Measurements from ENCODE around the gene PIGU.
"Not testable (repeated sequence)": the region's sequence is repeated elsewhere in the genome, so short reads cannot be mapped to it uniquely, and the experiment has no call there.

The PIGU gene

GRCh38 chr20:34663213-34663943 lies 13.5 kb downstream of the PIGU start:
- no peaks in the 10 kb centered on the region for H3K4me1 ChIP-seq (ENCODE audit: control insufficient read depth in 2 of 2, insufficient read depth in 2 of 2, low read length in 2 of 2)
- no peak overlapping the region for H3K9ac ChIP-seq (ENCODE audit: low read depth in 1 of 2, low read length in 2 of 2)
- no peaks in the 10 kb centered on the region for H3K36me3 ChIP-seq (ENCODE audit: control insufficient read depth in 2 of 2, insufficient read depth in 2 of 2, low read length in 2 of 2)
- no peak overlapping the region for H3K4me3 ChIP-seq (ENCODE audit: low read length in 2 of 2)
- H3K27me3 ChIP-seq (ENCODE audit: control insufficient read depth in 2 of 2, insufficient read depth in 2 of 2, low read length in 2 of 2), result no peaks in the 10 kb centered on the region
- no peak overlapping the region for H3K27ac ChIP-seq (ENCODE audit: low read depth in 2 of 2, low read length in 2 of 2)
- H3K9me3 ChIP-seq (ENCODE audit: control insufficient read depth in 2 of 2, low read length in 2 of 2), result no peaks in the 10 kb centered on the region

DNA sequence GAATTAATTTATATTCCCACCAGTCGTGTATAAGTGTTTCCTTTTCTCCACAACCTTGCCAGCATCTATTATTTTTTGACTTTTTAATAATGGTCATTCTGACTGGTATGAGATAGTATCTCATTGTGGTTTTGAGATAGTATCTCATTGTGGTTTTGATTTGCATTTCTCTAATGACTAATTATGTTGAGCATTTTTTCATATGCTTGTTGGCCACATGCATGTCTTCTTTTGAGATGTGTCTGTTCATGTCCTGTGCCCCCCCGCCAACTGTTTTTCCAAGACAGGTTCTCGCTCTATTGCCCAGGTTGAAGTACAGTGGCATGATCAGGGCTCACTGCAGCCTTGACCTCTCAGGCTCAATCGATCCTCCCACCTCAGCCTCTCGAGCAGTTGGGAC lies 15.1 kb downstream of the PIGU start:
- not testable (repeated sequence) for H3K27ac ChIP-seq (ENCODE audit: low read depth in 2 of 2, low read length in 2 of 2); H3K4me1 ChIP-seq (ENCODE audit: control insufficient read depth in 2 of 2, insufficient read depth in 2 of 2, low read length in 2 of 2); H3K9me3 ChIP-seq (ENCODE audit: control insufficient read depth in 2 of 2, low read length in 2 of 2); H3K9ac ChIP-seq (ENCODE audit: low read depth in 1 of 2, low read length in 2 of 2); H3K4me3 ChIP-seq (ENCODE audit: low read length in 2 of 2); H3K36me3 ChIP-seq (ENCODE audit: control insufficient read depth in 2 of 2, insufficient read depth in 2 of 2, low read length in 2 of 2); H3K27me3 ChIP-seq (ENCODE audit: control insufficient read depth in 2 of 2, insufficient read depth in 2 of 2, low read length in 2 of 2)

DNA sequence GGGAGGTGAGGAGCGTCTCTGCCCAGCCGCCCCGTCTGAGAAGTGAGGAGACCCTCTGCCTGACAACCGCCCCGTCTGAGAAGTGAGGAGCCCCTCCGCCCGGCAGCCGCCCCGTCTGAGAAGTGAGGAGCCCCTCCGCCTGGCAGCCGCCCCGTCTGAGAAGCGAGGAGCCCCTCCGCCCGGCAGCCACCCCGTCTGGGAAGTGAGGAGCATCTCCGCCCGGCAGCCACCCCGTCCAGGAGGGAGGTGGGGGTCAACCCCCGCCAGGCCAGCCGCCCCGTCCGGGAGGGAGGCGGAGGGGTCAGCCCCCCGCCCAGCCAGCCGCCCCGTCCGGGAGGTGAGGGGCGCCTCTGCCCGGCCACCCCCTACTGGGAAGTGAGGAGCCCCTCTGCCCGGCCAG lies 18.2 kb downstream of the PIGU start:
- not testable (repeated sequence) for H3K4me1 ChIP-seq (ENCODE audit: control insufficient read depth in 2 of 2, insufficient read depth in 2 of 2, low read length in 2 of 2); H3K9me3 ChIP-seq (ENCODE audit: control insufficient read depth in 2 of 2, low read length in 2 of 2); H3K9ac ChIP-seq (ENCODE audit: low read depth in 1 of 2, low read length in 2 of 2); H3K27ac ChIP-seq (ENCODE audit: low read depth in 2 of 2, low read length in 2 of 2); H3K4me3 ChIP-seq (ENCODE audit: low read length in 2 of 2); H3K36me3 ChIP-seq (ENCODE audit: control insufficient read depth in 2 of 2, insufficient read depth in 2 of 2, low read length in 2 of 2); H3K27me3 ChIP-seq (ENCODE audit: control insufficient read depth in 2 of 2, insufficient read depth in 2 of 2, low read length in 2 of 2)

GRCh38 chr20:34654207-34654744 lies 22.6 kb downstream of the PIGU start:
- no peak overlapping the region for H3K27ac ChIP-seq (ENCODE audit: low read depth in 2 of 2, low read length in 2 of 2)
- no peaks in the 10 kb centered on the region for H3K9me3 ChIP-seq (ENCODE audit: control insufficient read depth in 2 of 2, low read length in 2 of 2)
- H3K4me1 ChIP-seq (ENCODE audit: control insufficient read depth in 2 of 2, insufficient read depth in 2 of 2, low read length in 2 of 2), result no peaks in the 10 kb centered on the region
- no peak overlapping the region for H3K9ac ChIP-seq (ENCODE audit: low read depth in 1 of 2, low read length in 2 of 2)
- H3K4me3 ChIP-seq (ENCODE audit: low read length in 2 of 2), result no peak overlapping the region
- H3K27me3 ChIP-seq (ENCODE audit: control insufficient read depth in 2 of 2, insufficient read depth in 2 of 2, low read length in 2 of 2), result no peaks in the 10 kb centered on the region
- H3K36me3 ChIP-seq (ENCODE audit: control insufficient read depth in 2 of 2, insufficient read depth in 2 of 2, low read length in 2 of 2), result peaks cover 0 to 6% of the 10 kb centered on the region in 2 donors

- Histone ChIP-seq H3K4me1 (ENCODE audit: control insufficient read depth in 2 of 2, insufficient read depth in 2 of 2, low read length in 2 of 2) (no peaks in the 10 kb centered on the region), H3K9me3 (ENCODE audit: control insufficient read depth in 2 of 2, low read length in 2 of 2) (no peaks in the 10 kb centered on the region), H3K27ac (ENCODE audit: low read depth in 2 of 2, low read length in 2 of 2) (no peak overlapping the region), H3K4me3 (ENCODE audit: low read length in 2 of 2) (no peak overlapping the region), H3K9ac (ENCODE audit: low read depth in 1 of 2, low read length in 2 of 2) (no peak overlapping the region), H3K36me3 (ENCODE audit: control insufficient read depth in 2 of 2, insufficient read depth in 2 of 2, low read length in 2 of 2) (peaks cover 0 to 3% of the 10 kb centered on the region in 2 donors), H3K27me3 (ENCODE audit: control insufficient read depth in 2 of 2, insufficient read depth in 2 of 2, low read length in 2 of 2) (no peaks in the 10 kb centered on the region)
Observed at GRCh38 chr20:34651200-34651599, 25.7 kb downstream of the PIGU start.

DNA sequence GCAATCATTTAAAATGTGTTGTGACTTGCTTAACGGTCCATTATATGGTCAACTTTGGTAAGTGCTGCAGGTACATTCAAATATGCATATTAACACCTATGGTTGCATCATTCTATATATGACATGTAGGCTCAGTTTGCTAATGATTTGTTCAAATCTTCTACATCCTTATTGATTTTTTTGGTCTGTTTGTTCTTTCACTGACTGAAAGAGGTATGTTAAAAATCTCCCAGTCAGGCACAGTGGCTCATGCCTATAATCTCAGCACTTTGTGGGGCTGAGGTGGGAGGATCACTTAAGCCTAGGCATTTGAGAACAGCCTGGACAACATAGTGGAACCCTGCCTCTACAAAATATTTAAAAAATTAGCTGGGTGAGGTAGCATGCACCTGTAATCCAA lies 29.2 kb downstream of the PIGU start:
- Histone ChIP-seq H3K9me3 (ENCODE audit: control insufficient read depth in 2 of 2, low read length in 2 of 2) (no peaks in the 10 kb centered on the region), H3K4me3 (ENCODE audit: low read length in 2 of 2) (no peak overlapping the region), H3K9ac (ENCODE audit: low read depth in 1 of 2, low read length in 2 of 2) (no peak overlapping the region), H3K27me3 (ENCODE audit: control insufficient read depth in 2 of 2, insufficient read depth in 2 of 2, low read length in 2 of 2) (no peaks in the 10 kb centered on the region), H3K27ac (ENCODE audit: low read depth in 2 of 2, low read length in 2 of 2) (no peak overlapping the region), H3K4me1 (ENCODE audit: control insufficient read depth in 2 of 2, insufficient read depth in 2 of 2, low read length in 2 of 2) (no peaks in the 10 kb centered on the region), H3K36me3 (ENCODE audit: control insufficient read depth in 2 of 2, insufficient read depth in 2 of 2, low read length in 2 of 2) (peaks cover 0 to 3% of the 10 kb centered on the region in 2 donors)

DNA sequence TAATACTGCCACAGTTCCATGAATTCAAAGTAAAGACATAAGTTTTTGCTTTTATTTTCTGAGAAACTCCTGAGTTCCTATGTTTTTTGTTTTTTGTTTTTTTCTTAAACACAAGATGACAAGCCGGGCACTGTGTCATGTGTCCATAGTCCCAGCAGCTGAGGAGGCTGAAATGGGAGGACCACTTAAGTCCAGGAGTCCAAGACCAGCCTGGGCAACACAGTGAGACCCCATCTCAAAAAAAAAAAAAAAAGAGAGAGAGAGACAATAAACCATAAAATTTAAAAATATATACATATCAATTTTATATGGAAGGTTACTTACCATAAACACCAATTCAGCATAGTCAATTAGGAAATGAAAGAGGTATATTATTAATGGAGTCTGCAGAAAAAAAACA lies 31.9 kb downstream of the PIGU start:
- no peak overlapping the region for H3K4me3 ChIP-seq (ENCODE audit: low read length in 2 of 2)
- no peaks in the 10 kb centered on the region for H3K27me3 ChIP-seq (ENCODE audit: control insufficient read depth in 2 of 2, insufficient read depth in 2 of 2, low read length in 2 of 2)
- no peak overlapping the region for H3K27ac ChIP-seq (ENCODE audit: low read depth in 2 of 2, low read length in 2 of 2)
- H3K36me3 ChIP-seq (ENCODE audit: control insufficient read depth in 2 of 2, insufficient read depth in 2 of 2, low read length in 2 of 2), result no peaks in the 10 kb centered on the region
- H3K9me3 ChIP-seq (ENCODE audit: control insufficient read depth in 2 of 2, low read length in 2 of 2), result no peaks in the 10 kb centered on the region
- peaks cover 17 to 21% of the 10 kb centered on the region in 2 donors for H3K4me1 ChIP-seq (ENCODE audit: control insufficient read depth in 2 of 2, insufficient read depth in 2 of 2, low read length in 2 of 2)
- no peak overlapping the region for H3K9ac ChIP-seq (ENCODE audit: low read depth in 1 of 2, low read length in 2 of 2)

DNA sequence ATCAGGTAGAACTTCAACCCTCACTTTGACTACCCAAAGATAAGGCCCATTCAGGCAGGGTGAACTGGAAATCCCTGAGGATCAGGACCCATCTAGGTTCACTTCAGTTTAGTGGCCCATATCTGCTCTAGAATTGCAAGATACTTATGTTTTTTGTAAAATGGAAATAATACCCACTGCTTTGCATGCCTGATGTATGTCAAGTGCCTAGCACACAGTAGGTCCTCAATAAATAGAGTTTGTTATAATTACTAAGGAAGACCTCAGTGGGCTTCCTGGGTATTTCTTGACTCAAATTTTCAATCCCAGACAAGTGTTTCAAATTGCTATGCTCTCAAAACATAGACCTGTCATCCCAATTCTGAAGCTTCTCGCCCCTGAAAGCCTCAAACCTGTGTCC lies 32.5 kb downstream of the PIGU start:
- no peaks in the 10 kb centered on the region for H3K36me3 ChIP-seq (ENCODE audit: control insufficient read depth in 2 of 2, insufficient read depth in 2 of 2, low read length in 2 of 2)
- no peaks in the 10 kb centered on the region for H3K27me3 ChIP-seq (ENCODE audit: control insufficient read depth in 2 of 2, insufficient read depth in 2 of 2, low read length in 2 of 2)
- no peaks in the 10 kb centered on the region for H3K9me3 ChIP-seq (ENCODE audit: control insufficient read depth in 2 of 2, low read length in 2 of 2)
- no peak overlapping the region for H3K4me3 ChIP-seq (ENCODE audit: low read length in 2 of 2)
- no peak overlapping the region for H3K27ac ChIP-seq (ENCODE audit: low read depth in 2 of 2, low read length in 2 of 2)
- H3K4me1 ChIP-seq (ENCODE audit: control insufficient read depth in 2 of 2, insufficient read depth in 2 of 2, low read length in 2 of 2), result peaks cover 18 to 26% of the 10 kb centered on the region in 2 donors
- H3K9ac ChIP-seq (ENCODE audit: low read depth in 1 of 2, low read length in 2 of 2), result no peak overlapping the region

- no peaks in the 10 kb centered on the region for H3K36me3 ChIP-seq (ENCODE audit: control insufficient read depth in 2 of 2, insufficient read depth in 2 of 2, low read length in 2 of 2)
- no peaks in the 10 kb centered on the region for H3K27me3 ChIP-seq (ENCODE audit: control insufficient read depth in 2 of 2, insufficient read depth in 2 of 2, low read length in 2 of 2)
- H3K9me3 ChIP-seq (ENCODE audit: control insufficient read depth in 2 of 2, low read length in 2 of 2), result no peaks in the 10 kb centered on the region
- no peak overlapping the region for H3K9ac ChIP-seq (ENCODE audit: low read depth in 1 of 2, low read length in 2 of 2)
- peaks cover 18 to 28% of the 10 kb centered on the region in 2 donors for H3K4me1 ChIP-seq (ENCODE audit: control insufficient read depth in 2 of 2, insufficient read depth in 2 of 2, low read length in 2 of 2)
- H3K27ac ChIP-seq (ENCODE audit: low read depth in 2 of 2, low read length in 2 of 2), result no peak overlapping the region
- no peak overlapping the region for H3K4me3 ChIP-seq (ENCODE audit: low read length in 2 of 2)
Observed at GRCh38 chr20:34643928-34644327, 33.0 kb downstream of the PIGU start.

DNA sequence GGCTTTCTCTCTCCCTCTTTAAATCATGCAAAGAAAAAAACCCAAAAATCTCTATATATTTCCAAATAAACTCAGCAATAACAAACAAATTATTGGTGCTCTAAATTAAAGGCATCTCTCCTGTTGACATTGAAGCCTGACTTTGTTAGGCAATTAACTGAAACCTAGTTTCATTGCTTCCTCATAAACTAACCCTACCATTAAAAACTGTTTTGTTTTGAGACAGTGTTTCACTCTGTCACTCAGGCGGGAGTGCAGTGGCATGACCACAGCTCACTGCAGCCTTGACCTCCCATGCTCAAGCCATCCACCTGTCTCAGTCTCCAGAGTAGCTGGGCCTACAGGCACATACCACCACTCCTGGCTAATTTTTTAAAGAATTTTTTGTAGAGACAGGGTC lies 34.9 kb downstream of the PIGU start:
- Histone ChIP-seq H3K27ac (ENCODE audit: low read depth in 2 of 2, low read length in 2 of 2) (peak overlapping the region in 1 of 2 donors; percentile 37), H3K27me3 (ENCODE audit: control insufficient read depth in 2 of 2, insufficient read depth in 2 of 2, low read length in 2 of 2) (no peaks in the 10 kb centered on the region), H3K9me3 (ENCODE audit: control insufficient read depth in 2 of 2, low read length in 2 of 2) (no peaks in the 10 kb centered on the region), H3K4me1 (ENCODE audit: control insufficient read depth in 2 of 2, insufficient read depth in 2 of 2, low read length in 2 of 2) (peaks cover 21 to 39% of the 10 kb centered on the region in 2 donors), H3K9ac (ENCODE audit: low read depth in 1 of 2, low read length in 2 of 2) (no peak overlapping the region), H3K4me3 (ENCODE audit: low read length in 2 of 2) (no peak overlapping the region), H3K36me3 (ENCODE audit: control insufficient read depth in 2 of 2, insufficient read depth in 2 of 2, low read length in 2 of 2) (no peaks in the 10 kb centered on the region)

All from mucosa of rectum (tissue), 2 donors.